Globus pallidus (tissue), 1 donor: Measurements from ENCODE around the gene KLF5.

Source experiments
- DNase-seq: peaks from one replicate; pipeline ENCODE4 v3.0.0-alpha.2; 2015; ENCODE audit warnings: low spot score

The KLF5 gene

GRCh38 chr13:73059460-73060250, 850 bp downstream of the KLF5 start:
- DNase-seq = no peak

GRCh38 chr13:73060251-73061160, 1.7 kb downstream of the KLF5 start:
- DNase-seq = no peak

- no peak for DNase-seq
Measured at GRCh38 chr13:73061473-73061872, 2.7 kb downstream of the KLF5 start.

- DNase-seq = no peak
Measured at GRCh38 chr13:73061876-73062275, 3.1 kb downstream of the KLF5 start.

- no peak for DNase-seq
Measured at GRCh38 chr13:73062468-73062867, 3.7 kb downstream of the KLF5 start.

GRCh38 chr13:73063166-73063565, 4.4 kb downstream of the KLF5 start:
- DNase-seq = no peak

GRCh38 chr13:73065036-73065435, 6.2 kb downstream of the KLF5 start:
- DNase-seq = no peak

GRCh38 chr13:73065665-73066340, 7.0 kb downstream of the KLF5 start:
- no peak for DNase-seq

GRCh38 chr13:73069206-73069805, 10.5 kb downstream of the KLF5 start:
- DNase-seq = no peak

GRCh38 chr13:73070451-73071098, 11.8 kb downstream of the KLF5 start:
- no peak for DNase-seq

GRCh38 chr13:73072239-73072900, 13.6 kb downstream of the KLF5 start:
- DNase-seq = no peak

- DNase-seq = no peak
Measured at GRCh38 chr13:73073050-73073449, 14.2 kb downstream of the KLF5 start.

- no peak for DNase-seq
Measured at GRCh38 chr13:73074014-73074413, 15.2 kb downstream of the KLF5 start.

- no peak for DNase-seq
Measured at GRCh38 chr13:73074926-73075325, 16.1 kb downstream of the KLF5 start.

GRCh38 chr13:73075546-73075945, 16.7 kb downstream of the KLF5 start:
- DNase-seq = no peak

GRCh38 chr13:73075954-73076353, 17.1 kb downstream of the KLF5 start:
- DNase-seq = no peak

- no peak for DNase-seq
Measured at GRCh38 chr13:73077865-73078264, 19.1 kb downstream of the KLF5 start.

- no peak for DNase-seq
Measured at GRCh38 chr13:73079359-73079758, 20.6 kb downstream of the KLF5 start.

GRCh38 chr13:73081256-73081915, 22.6 kb downstream of the KLF5 start:
- DNase-seq = no peak

GRCh38 chr13:73082471-73082870, 23.7 kb downstream of the KLF5 start:
- no peak for DNase-seq

GRCh38 chr13:73082895-73083294, 24.1 kb downstream of the KLF5 start:
- no peak for DNase-seq
